Measurements from ENCODE around the gene MOXD1. TPM values are rescaled to one million over a fixed set of nuclear protein-coding genes. Genes with fewer than 3 reads are reported as not detected.

Gene MOXD1
- polyA plus RNA-seq, 1 donor (not counting 4 experiments of a cell fraction or from before 2014, with no cell fraction given) = 2.7 TPM

DNA sequence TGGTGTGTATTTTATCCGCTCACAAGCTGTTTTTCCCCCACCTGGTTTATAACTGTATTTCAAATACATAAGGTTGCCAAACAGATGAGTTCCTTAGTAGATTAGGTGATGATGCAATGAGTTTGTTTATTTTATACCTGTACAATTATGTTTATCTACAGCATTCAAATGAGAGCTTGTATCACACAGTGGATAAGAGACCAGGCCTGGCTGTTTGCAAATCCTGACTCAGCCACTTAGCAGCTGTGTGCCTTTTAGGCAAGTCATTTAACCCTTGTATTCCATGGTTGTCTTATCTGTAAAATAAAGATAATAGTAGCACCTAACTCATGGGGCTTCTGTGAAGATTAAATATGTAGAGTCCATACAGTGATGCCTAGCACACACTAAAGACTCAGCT, 143.7 kb downstream of the MOXD1 start:
- Histone ChIP-seq H4K20me1 (ENCODE audit: control insufficient read depth, extremely low read depth, insufficient read depth, low read length) (no peaks in the 10 kb centered on the region), H2AFZ (ENCODE audit: control insufficient read depth, low read length) (no peak overlapping the region), H3K4me1 (ENCODE audit: control insufficient read depth, extremely low read depth, insufficient read depth, low read length) (peaks cover under 1% of the 10 kb centered on the region), H3K27me3 (ENCODE audit: control insufficient read depth, extremely low read depth, insufficient read depth, low read length) (no peaks in the 10 kb centered on the region), H3K4me2 (ENCODE audit: control insufficient read depth, extremely low read depth, insufficient read depth, low read depth, low read length) (no peak overlapping the region), H3K36me3 (ENCODE audit: control insufficient read depth in 2 of 2, extremely low read depth in 1 of 2, insufficient read depth in 2 of 2, low read length in 2 of 2) (no peaks in the 10 kb centered on the region), H3K79me2 (ENCODE audit: control insufficient read depth, insufficient read depth, low read length) (no peaks in the 10 kb centered on the region), H3K9me1 (ENCODE audit: control insufficient read depth, extremely low read depth, insufficient read depth, low read length) (no peaks in the 10 kb centered on the region), H3K9ac (ENCODE audit: control insufficient read depth, extremely low read depth, insufficient read depth, low read length) (no peak overlapping the region), H3K27ac (ENCODE audit: control insufficient read depth, insufficient read depth, low read length) (no peak overlapping the region), H3K4me3 (ENCODE audit: control insufficient read depth in 2 of 3, extremely low read depth in 1 of 3, insufficient read depth in 2 of 3, low read depth in 1 of 3, low read length in 3 of 3) (no peak overlapping the region), H3K9me3 (ENCODE audit: control insufficient read depth, low read depth, low read length) (no peaks in the 10 kb centered on the region)
- DNase-seq (ENCODE audit: low read depth, low spot score) (no peak), FAIRE-seq (no peak)
- dilution Hi-C loops (cut with MboI; ENCODE audit: extremely low pct_ligation_motif_present, low sequenced_read_pairs) = no loop called here
- TF ChIP-seq, protein P1, sequence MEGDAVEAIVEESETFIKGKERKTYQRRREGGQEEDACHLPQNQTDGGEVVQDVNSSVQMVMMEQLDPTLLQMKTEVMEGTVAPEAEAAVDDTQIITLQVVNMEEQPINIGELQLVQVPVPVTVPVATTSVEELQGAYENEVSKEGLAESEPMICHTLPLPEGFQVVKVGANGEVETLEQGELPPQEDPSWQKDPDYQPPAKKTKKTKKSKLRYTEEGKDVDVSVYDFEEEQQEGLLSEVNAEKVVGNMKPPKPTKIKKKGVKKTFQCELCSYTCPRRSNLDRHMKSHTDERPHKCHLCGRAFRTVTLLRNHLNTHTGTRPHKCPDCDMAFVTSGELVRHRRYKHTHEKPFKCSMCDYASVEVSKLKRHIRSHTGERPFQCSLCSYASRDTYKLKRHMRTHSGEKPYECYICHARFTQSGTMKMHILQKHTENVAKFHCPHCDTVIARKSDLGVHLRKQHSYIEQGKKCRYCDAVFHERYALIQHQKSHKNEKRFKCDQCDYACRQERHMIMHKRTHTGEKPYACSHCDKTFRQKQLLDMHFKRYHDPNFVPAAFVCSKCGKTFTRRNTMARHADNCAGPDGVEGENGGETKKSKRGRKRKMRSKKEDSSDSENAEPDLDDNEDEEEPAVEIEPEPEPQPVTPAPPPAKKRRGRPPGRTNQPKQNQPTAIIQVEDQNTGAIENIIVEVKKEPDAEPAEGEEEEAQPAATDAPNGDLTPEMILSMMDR (optimal IDR thresholded peaks at IDR 0.05 in 1 of 3, IDR thresholded peaks at IDR 0.05 in 1 of 3, conservative IDR thresholded peaks at IDR 0.05 in 1 of 3; ENCODE audit: extremely low read depth in 1 of 3, insufficient read depth in 2 of 3, low read length in 3 of 3) = no peak
- no peak for TF ChIP-seq EZH2 (IDR thresholded peaks at IDR 0.05; ENCODE audit: low read length)

DNA sequence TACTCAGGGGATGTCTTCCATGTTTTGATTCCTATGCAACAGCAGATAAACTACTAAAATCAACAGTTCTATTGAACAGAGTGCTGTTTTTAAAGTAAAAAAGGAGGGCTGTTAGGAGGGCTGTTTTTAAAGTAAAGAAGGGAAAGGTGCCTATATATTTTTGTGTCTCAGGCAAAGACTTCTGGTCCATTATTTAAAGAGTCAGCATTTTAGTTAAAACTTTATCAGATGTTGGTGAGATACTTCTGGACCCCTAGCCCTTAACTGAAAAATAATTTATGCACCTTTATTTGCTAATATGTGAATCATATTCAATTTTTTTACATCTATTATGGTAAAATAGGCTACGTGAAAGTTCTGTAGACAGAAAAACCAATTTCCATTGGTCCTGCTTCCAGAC, 144.8 kb downstream of the MOXD1 start:
- Histone ChIP-seq H3K4me1 (ENCODE audit: control insufficient read depth, extremely low read depth, insufficient read depth, low read length) (peaks cover 11% of the 10 kb centered on the region), H3K4me2 (ENCODE audit: control insufficient read depth, extremely low read depth, insufficient read depth, low read depth, low read length) (no peak overlapping the region), H3K79me2 (ENCODE audit: control insufficient read depth, insufficient read depth, low read length) (no peaks in the 10 kb centered on the region), H3K4me3 (ENCODE audit: control insufficient read depth in 2 of 3, extremely low read depth in 1 of 3, insufficient read depth in 2 of 3, low read depth in 1 of 3, low read length in 3 of 3) (no peak overlapping the region), H3K27me3 (ENCODE audit: control insufficient read depth, extremely low read depth, insufficient read depth, low read length) (no peaks in the 10 kb centered on the region), H3K9me1 (ENCODE audit: control insufficient read depth, extremely low read depth, insufficient read depth, low read length) (no peaks in the 10 kb centered on the region), H4K20me1 (ENCODE audit: control insufficient read depth, extremely low read depth, insufficient read depth, low read length) (no peaks in the 10 kb centered on the region), H3K9me3 (ENCODE audit: control insufficient read depth, low read depth, low read length) (no peaks in the 10 kb centered on the region), H3K9ac (ENCODE audit: control insufficient read depth, extremely low read depth, insufficient read depth, low read length) (no peak overlapping the region), H2AFZ (ENCODE audit: control insufficient read depth, low read length) (no peak overlapping the region), H3K36me3 (ENCODE audit: control insufficient read depth in 2 of 2, extremely low read depth in 1 of 2, insufficient read depth in 2 of 2, low read length in 2 of 2) (no peaks in the 10 kb centered on the region), H3K27ac (ENCODE audit: control insufficient read depth, insufficient read depth, low read length) (no peak overlapping the region)
- dilution Hi-C loops (cut with MboI; ENCODE audit: extremely low pct_ligation_motif_present, low sequenced_read_pairs) = no loop called here
- FAIRE-seq (no peak), DNase-seq (ENCODE audit: low read depth, low spot score) (no peak)
- TF ChIP-seq, protein P1 (optimal IDR thresholded peaks at IDR 0.05 in 1 of 3, IDR thresholded peaks at IDR 0.05 in 1 of 3, conservative IDR thresholded peaks at IDR 0.05 in 1 of 3; ENCODE audit: extremely low read depth in 1 of 3, insufficient read depth in 2 of 3, low read length in 3 of 3) = no peak

All from keratinocyte (primary cell).